ENCODE measurements around the gene PTGR2.
"Not testable (repeated sequence)": the region's sequence is repeated elsewhere in the genome, so short reads cannot be mapped to it uniquely, and the experiment has no call there.

The PTGR2 gene

GRCh38 chr14:73887318-73887616 is 35.6 kb downstream of the PTGR2 start:
- DNase-seq (ENCODE audit: low spot score), result no peak

DNA sequence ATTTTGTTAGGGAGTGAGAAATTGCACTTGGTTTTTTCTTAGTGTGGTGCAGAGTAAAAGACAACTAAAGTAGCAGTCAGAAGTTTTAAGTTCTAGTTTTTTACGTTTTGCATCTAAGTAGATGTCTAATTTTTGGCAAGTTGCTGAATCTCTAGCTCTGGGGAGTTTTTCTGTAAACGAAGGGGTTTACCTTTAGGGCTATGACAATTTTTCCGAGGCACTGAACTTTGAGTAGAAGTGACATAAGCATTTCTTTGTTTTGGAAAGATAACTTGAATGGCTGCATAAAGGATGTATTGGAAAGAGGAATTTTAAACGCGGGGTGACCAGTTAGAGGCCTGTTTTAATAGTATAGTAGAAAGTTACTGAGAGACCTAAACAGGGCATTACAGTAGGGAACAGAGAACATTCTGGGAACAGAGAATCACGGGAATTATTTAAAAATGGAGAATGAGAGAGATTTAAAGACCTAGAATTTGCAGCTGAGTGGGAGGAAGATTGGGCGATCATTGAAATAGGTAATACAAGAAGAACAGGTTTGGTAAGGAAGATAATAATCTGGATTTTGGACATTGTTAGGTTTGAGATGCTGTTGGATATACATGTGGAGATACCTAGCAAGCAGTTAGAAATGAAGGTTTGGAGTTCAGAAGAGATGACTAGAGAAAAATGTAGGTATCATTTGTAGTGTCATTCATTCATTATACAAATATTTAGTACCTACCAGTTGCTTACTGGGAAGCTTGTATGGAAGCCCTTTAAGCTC is 36.2 kb downstream of the PTGR2 start:
- no peak for DNase-seq (ENCODE audit: low spot score)

GRCh38 chr14:73888460-73888725 is 36.8 kb downstream of the PTGR2 start:
- no peak for DNase-seq (ENCODE audit: low spot score)

- DNase-seq (ENCODE audit: low spot score), result no peak
These were observed 37.3 kb downstream of the PTGR2 start for GRCh38 chr14:73888971-73889370.

- no peak for DNase-seq (ENCODE audit: low spot score)
These were observed 37.7 kb downstream of the PTGR2 start for GRCh38 chr14:73889376-73889775.

GRCh38 chr14:73894180-73894687 is 42.6 kb downstream of the PTGR2 start:
- not testable (repeated sequence) for DNase-seq (ENCODE audit: low spot score)

DNA sequence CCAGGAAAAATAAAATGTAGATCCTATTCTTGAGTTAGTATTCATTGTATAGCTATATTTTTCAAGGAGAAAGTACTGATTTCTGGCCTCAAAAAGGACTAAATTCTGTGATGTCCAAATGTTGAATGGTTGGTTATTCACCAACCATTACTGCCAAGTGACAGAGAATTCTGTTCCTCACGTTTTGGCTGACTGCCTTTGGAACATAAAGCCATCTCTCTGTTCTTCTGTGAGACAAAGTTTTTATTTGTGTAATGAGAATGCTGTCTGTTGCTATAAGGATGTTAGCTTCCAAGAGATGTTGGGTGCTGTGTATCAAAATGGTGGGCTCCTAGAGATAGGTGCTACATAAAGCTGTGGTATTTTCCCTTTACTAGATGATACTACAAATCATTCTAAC is 44.3 kb downstream of the PTGR2 start:
- no peak for DNase-seq (ENCODE audit: low spot score)

DNA sequence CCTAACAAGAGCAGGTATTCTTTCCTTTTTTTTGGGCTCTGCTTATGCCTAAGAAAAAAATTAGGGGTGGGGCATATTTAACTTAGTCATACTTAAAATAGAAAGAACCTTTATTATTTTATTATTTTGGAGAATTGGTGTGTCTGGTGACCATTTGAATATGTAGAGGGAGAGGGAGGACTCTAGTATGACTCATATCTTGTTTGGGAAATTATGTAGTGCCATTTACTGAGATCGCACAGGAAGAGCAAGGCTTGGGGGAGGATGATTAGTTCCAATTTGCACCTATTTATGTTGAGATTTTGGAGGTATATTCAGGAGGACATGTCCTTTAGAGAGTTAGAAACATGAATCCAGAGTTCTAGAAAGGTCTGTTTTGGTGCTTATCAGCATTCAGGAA is 44.9 kb downstream of the PTGR2 start:
- no peak for DNase-seq (ENCODE audit: low spot score)

DNA sequence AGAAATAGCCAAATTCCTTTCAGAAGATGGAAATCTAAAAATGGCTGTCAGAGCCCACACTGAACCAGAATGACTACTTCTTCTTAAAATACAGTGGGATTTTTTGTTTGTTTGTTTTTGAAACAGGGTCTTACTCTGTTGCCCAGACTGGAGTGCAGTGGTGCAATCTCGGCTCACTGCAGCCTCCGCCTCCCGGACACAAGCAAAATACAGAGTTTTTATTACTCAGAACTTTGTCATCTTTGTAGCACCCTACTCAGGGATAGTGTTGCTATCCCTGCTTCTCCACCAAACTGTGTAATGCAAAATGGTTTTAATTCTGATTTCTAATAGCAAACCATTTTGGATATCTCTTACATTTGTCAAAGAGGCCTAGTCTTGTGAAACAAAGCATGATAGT is 51.4 kb downstream of the PTGR2 start:
- DNase-seq (ENCODE audit: low spot score), result no peak

DNA sequence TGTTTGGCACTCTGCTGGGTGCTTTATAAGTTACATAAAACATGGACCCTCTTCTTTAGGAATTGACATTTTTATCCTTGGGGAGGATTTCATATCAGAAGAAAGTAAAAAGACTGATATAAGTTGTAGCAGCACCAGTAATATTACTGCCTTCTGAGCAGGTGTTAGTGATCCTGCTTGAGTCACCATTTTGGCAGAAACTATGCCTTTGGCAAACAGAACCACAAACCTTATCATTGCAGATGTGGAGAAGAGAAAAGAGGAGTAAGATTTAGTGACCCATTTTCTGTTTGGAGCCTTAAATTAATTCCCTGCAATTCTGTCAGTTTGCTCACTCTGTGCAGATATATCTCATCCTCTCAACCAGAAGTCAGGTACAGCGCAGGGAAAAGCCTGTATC is 58.0 kb downstream of the PTGR2 start:
- no peak for DNase-seq (ENCODE audit: low spot score)

DNA sequence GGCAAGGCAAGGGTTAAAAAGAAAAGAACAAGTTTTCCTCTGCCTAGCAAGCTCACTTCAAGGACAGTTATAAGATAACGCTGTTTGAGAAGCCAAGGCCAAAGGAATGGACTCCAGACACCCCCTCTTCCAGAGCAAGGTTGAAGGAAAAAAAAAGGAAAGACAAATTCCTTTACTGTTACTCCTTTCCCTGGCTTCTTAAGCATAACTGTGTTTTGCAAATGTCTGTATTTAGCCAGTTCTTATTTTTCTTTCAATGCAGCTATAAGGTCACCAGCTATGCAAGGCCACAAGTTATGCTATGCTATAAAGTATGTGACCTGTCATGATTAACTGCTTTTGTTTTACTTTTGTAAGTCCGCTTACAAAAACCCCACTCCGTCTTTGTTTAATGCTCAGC is 61.6 kb downstream of the PTGR2 start:
- DNase-seq (ENCODE audit: low spot score), result no peak

- no peak for DNase-seq (ENCODE audit: low spot score)
These were observed 64.7 kb downstream of the PTGR2 start for GRCh38 chr14:73916324-73916723.

DNA sequence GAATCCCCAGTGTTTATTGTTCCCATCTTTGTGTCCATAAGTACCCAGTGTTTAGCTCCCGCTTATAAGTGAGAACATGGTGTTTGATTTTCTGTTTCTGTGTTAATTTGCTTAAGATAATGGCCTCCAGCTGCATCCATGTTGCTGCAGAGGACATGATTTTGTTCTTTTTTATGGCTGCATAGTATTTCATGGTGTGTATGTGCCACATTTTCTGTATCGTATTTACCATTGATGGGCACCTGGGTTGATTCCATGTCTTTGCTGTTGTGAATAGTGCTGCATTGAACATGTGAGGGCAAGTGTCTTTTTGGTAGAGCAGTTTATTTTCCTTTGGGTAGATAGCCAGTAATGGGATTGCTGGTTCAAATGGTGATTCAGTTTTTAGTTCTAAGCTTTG is 67.8 kb downstream of the PTGR2 start:
- not testable (repeated sequence) for DNase-seq (ENCODE audit: low spot score)

- no peak for DNase-seq (ENCODE audit: low spot score)
These were observed 72.7 kb downstream of the PTGR2 start for GRCh38 chr14:73924337-73924736.
